8988T (cell line): ENCODE data around the gene STARD13.

Source experiments
- DNase-seq: peaks from one replicate; pipeline ENCODE4 v3.0.0; 2011

Gene STARD13, protein sequence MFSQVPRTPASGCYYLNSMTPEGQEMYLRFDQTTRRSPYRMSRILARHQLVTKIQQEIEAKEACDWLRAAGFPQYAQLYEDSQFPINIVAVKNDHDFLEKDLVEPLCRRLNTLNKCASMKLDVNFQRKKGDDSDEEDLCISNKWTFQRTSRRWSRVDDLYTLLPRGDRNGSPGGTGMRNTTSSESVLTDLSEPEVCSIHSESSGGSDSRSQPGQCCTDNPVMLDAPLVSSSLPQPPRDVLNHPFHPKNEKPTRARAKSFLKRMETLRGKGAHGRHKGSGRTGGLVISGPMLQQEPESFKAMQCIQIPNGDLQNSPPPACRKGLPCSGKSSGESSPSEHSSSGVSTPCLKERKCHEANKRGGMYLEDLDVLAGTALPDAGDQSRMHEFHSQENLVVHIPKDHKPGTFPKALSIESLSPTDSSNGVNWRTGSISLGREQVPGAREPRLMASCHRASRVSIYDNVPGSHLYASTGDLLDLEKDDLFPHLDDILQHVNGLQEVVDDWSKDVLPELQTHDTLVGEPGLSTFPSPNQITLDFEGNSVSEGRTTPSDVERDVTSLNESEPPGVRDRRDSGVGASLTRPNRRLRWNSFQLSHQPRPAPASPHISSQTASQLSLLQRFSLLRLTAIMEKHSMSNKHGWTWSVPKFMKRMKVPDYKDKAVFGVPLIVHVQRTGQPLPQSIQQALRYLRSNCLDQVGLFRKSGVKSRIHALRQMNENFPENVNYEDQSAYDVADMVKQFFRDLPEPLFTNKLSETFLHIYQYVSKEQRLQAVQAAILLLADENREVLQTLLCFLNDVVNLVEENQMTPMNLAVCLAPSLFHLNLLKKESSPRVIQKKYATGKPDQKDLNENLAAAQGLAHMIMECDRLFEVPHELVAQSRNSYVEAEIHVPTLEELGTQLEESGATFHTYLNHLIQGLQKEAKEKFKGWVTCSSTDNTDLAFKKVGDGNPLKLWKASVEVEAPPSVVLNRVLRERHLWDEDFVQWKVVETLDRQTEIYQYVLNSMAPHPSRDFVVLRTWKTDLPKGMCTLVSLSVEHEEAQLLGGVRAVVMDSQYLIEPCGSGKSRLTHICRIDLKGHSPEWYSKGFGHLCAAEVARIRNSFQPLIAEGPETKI

GRCh38 chr13:33285420-33286124, at the start of gene STARD13:
STARD13 (minus strand) TSS chr13:33285755; CDS start chr13:33285638, 117 bp downstream.
- peak; percentile 53 for DNase-seq

GRCh38 chr13:33334831-33335230, 49.3 kb upstream of the STARD13 start:
- no peak for DNase-seq

- DNase-seq: no peak
These were observed 46.4 kb upstream of the STARD13 start for GRCh38 chr13:33331962-33332361.

- DNase-seq: no peak
These were observed 44.9 kb upstream of the STARD13 start for GRCh38 chr13:33330483-33330882.

DNA sequence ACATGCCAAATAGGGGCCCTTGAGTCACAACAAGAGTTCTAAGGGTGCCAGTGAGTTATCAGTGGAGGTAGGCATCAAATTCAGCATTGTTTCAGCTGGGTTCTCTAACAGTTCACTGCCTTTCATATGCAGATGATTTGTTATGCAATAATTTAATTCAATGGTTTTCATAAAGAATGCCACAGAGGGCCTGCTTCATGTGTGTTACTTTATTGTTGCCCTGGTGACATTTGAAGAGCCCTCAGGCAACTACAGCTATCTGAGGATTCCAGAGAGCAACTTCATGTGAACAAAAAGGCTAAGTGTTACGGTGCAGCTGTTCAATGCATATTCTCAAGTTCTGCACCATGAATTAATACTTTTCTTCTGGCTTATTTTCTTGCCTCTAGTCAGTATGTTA, 43.1 kb upstream of the STARD13 start:
- DNase-seq: no peak

DNA sequence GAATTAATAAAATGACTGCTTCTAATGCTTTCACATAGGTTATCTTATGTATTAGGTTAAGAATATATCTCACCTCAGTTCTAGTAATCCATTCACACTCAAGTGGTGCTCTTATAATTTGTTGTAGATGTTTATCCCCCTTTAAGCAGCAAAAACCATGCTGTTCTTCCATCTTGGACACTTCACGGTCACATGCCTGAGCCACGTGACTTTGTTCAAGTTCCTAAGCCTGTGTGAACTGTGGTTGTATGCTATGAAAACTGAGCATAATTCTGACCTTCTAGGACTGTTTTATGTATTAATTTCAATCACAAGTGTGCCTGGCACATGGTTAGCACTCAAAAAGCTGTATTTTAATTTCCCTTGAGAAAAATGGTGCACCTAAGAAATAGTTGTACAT, 41.2 kb upstream of the STARD13 start:
- no peak for DNase-seq

DNA sequence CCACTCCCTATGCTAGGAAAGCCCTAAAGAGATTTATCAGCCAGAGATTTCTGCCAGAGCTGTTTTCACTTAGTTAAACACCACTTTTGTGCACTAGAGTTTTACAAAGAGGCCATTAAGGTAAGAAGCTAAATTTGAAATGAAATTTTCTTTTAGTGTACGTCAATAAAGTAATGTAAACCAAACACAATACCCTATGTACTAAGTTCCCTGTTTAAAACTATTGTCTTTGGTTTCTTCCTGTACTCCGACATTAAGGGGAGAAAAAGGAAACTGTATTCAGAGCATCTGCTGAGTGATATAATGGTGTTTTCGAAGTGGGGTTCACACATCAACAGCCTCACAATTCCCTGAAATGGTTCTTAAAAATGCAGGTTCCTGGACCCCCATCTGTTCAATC, 40.7 kb upstream of the STARD13 start:
- no peak for DNase-seq

- no peak for DNase-seq
These were observed 38.4 kb upstream of the STARD13 start for GRCh38 chr13:33323801-33324510.

GRCh38 chr13:33322965-33323668, 37.6 kb upstream of the STARD13 start:
- DNase-seq: no peak

GRCh38 chr13:33322543-33322809, 36.9 kb upstream of the STARD13 start:
- no peak for DNase-seq

DNA sequence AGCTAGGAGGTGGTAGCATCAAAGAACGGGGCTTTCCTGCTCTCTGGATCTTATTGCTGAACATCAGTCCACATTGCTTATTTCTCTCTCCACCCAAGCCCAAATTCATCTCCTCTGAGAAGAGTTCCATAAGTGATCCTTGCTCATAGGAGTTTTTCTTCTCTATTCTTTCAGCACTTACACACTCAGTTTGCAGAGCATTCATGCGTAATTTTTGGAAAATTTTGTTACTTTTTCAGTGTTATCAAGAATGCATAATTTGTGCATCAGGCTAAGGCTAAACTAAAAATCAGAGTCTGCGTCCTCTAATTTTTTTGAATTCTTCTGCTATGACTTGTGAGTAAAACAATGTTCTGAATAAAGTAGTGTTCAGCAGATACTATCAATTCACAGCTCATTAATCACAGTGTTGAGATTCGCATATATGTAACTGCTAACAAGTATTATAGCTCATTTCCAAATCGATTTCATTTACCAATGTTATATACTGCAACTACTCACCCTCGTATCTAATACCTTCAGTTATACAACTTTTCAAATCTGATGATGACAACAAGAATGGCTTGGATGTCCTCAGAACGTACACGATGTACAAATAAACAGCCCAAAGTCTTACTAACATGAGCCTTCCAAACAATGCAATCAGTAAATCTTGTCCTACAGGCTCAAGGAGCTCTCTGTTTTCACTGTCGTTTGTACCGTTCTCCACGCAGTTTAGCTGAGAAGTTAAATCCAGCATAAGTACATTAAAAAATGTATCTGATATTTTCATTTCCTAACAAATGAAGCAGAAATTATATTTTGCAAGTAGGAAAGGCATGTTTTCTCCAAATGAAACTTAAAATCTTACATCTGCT, 36.4 kb upstream of the STARD13 start:
- DNase-seq: no peak

GRCh38 chr13:33319859-33320258, 34.3 kb upstream of the STARD13 start:
- no peak for DNase-seq

- DNase-seq: no peak
These were observed 33.2 kb upstream of the STARD13 start for GRCh38 chr13:33318744-33319143.

GRCh38 chr13:33318037-33318436, 32.5 kb upstream of the STARD13 start:
- DNase-seq: no peak

- DNase-seq: no peak
These were observed 31.3 kb upstream of the STARD13 start for GRCh38 chr13:33316890-33317289.

GRCh38 chr13:33313504-33313903, 27.9 kb upstream of the STARD13 start:
- no peak for DNase-seq

GRCh38 chr13:33312861-33313212, 27.3 kb upstream of the STARD13 start:
- DNase-seq: no peak

DNA sequence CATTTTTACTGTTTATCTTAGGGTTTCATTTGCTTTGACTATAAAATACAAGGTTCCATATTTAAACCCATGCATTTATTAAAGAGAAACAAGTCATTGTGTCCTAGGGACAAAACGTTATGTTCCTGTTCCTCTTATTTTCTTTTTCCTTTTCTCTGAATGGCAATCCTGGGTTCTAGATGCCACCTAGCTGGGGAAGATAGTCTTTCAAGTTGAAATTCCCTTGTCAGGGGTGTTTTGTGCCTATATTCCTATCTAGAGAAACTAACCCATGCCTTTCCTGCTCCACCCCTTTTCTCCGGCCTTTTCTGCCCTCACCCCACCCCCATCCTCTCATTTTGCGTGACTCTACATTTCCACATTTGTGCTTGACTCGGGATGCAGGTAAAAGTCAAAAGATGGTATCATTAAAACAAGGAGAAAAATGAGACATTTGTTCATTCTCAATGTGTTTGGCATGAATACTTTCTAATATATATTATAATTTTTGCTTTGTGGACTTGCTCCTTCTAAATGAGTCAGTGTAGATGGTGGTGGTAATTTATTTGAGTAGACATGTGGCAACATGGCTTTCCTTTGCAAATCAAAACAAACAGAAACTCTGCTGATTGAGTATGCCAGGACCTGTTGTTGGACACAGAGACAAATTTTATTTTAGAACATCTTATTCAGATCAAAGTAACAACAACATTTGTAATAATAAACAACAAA, 26.8 kb upstream of the STARD13 start:
- DNase-seq: no peak

- no peak for DNase-seq
These were observed 25.5 kb upstream of the STARD13 start for GRCh38 chr13:33311040-33311439.
